Mesendoderm (in vitro differentiated cells): ENCODE data around the gene ABLIM1.

ENCODE experiments used
- DNase-seq: peaks from one replicate; pipeline ENCODE4 v3.0.0; 2013
- H2AK5ac ChIP-seq: 2 replicates; pipeline ENCODE4 v1.6.1; 2013; ENCODE audit warnings: low read length, inconsistent platforms
- H2BK120ac ChIP-seq: 2 replicates; pipeline ENCODE4 v1.6.1; 2013; ENCODE audit warnings: low read depth, mild to moderate bottlenecking, low read length, moderate library complexity, mixed read lengths
- H2BK15ac ChIP-seq: replicated peaks from 2 replicates; pipeline ENCODE4 v1.6.1; 2013; ENCODE audit warnings: low read depth, mild to moderate bottlenecking, moderate library complexity
- H2BK5ac ChIP-seq: 2 replicates; pipeline ENCODE4 v1.6.1; 2013; ENCODE audit warnings: low read length, inconsistent platforms
- H3K18ac ChIP-seq: 2 replicates; pipeline ENCODE4 v1.6.1; 2013; ENCODE audit warnings: mild to moderate bottlenecking, low read length, mixed read lengths
- H3K23ac ChIP-seq: one replicate; pipeline ENCODE4 v1.6.1; 2013; ENCODE audit warnings: low read length
- H3K27ac ChIP-seq: 2 replicates; pipeline ENCODE4 v1.5.1; 2013; ENCODE audit warnings: low read depth, mild to moderate bottlenecking, inconsistent platforms, low read length, moderate library complexity
- H3K27me3 ChIP-seq: 2 replicates; pipeline ENCODE4 v1.6.1; 2013; ENCODE audit warnings: low read length, control low read depth, mild to moderate bottlenecking, inconsistent platforms; ENCODE audit not compliant: insufficient read depth, poor library complexity
- H3K36me3 ChIP-seq: 2 replicates; pipeline ENCODE4 v1.6.1; 2013; ENCODE audit warnings: low read length, inconsistent platforms; ENCODE audit not compliant: control insufficient read depth, insufficient read depth
- H3K4ac ChIP-seq: one replicate; pipeline ENCODE4 v1.6.1; 2013; ENCODE audit warnings: low read depth, mild to moderate bottlenecking, low read length, moderate library complexity
- H3K4me1 ChIP-seq: 2 replicates; pipeline ENCODE4 v1.6.1; 2013; ENCODE audit warnings: low read depth, low read length, inconsistent platforms; ENCODE audit not compliant: control insufficient read depth
- H3K4me2 ChIP-seq: 2 replicates; pipeline ENCODE4 v1.6.1; 2013; ENCODE audit warnings: low read length
- H3K4me3 ChIP-seq: 2 replicates; pipeline ENCODE4 v1.5.1; 2013; ENCODE audit warnings: mild to moderate bottlenecking, low read length
- H3K56ac ChIP-seq: one replicate; pipeline ENCODE4 v1.6.1; 2013; ENCODE audit warnings: low read length
- H3K79me1 ChIP-seq: 2 replicates; pipeline ENCODE4 v1.6.1; 2013; ENCODE audit warnings: low read length, inconsistent platforms
- H3K79me2 ChIP-seq: 2 replicates; pipeline ENCODE4 v1.6.1; 2013; ENCODE audit warnings: mild to moderate bottlenecking, low read length; ENCODE audit not compliant: control insufficient read depth, insufficient read depth
- H3K9ac ChIP-seq: 2 replicates; pipeline ENCODE4 v1.6.1; 2013; ENCODE audit warnings: low read length, inconsistent platforms
- H4K5ac ChIP-seq: one replicate; pipeline ENCODE4 v1.6.1; 2013; ENCODE audit warnings: low read length
- H4K8ac ChIP-seq: one replicate; pipeline ENCODE4 v1.6.1; 2013; ENCODE audit warnings: low read depth, mild to moderate bottlenecking, control low read depth, low read length, moderate library complexity
- WGBS: extraction: QIAGEN DNeasy Blood & Tissue Kit; methylation state at CpG from one replicate; pipeline ENCODE4 v1.1.7; 2013; ENCODE audit warnings: low lambda C conversion rate, missing lambda C conversion rate; ENCODE audit not compliant: insufficient coverage; ENCODE audit errors: extremely low coverage; 5-methylcytosine and 5-hydroxymethylcytosine counted together

Gene ABLIM1

GRCh38 chr10:114611617-114612016 lies 46.5 kb downstream of the ABLIM1 start:
- H3K4me1 ChIP-seq: no peaks in the 10 kb centered on the region
- no peak for DNase-seq
- H4K5ac ChIP-seq: no peak overlapping the region
- no peak overlapping the region for H4K8ac ChIP-seq
- H2BK120ac ChIP-seq: no peak overlapping the region
- H3K9ac ChIP-seq: no peak overlapping the region
- H3K56ac ChIP-seq: no peak overlapping the region
- no peak overlapping the region for H2AK5ac ChIP-seq
- no peak overlapping the region for H2BK5ac ChIP-seq
- H3K23ac ChIP-seq: no peak overlapping the region
- H3K27me3 ChIP-seq: no peaks in the 10 kb centered on the region
- H3K4me3 ChIP-seq: no peak overlapping the region
- H3K79me2 ChIP-seq: no peaks in the 10 kb centered on the region
- H3K18ac ChIP-seq: no peak overlapping the region
- no peak overlapping the region for H3K27ac ChIP-seq
- no peaks in the 10 kb centered on the region for H3K79me1 ChIP-seq
- no peak overlapping the region for H2BK15ac ChIP-seq
- WGBS: no CpG with 5 or more reads among the region's 1 CpG
- H3K36me3 ChIP-seq: no peaks in the 10 kb centered on the region
- H3K4me2 ChIP-seq: no peak overlapping the region
- no peak overlapping the region for H3K4ac ChIP-seq

GRCh38 chr10:114609518-114610426 lies 48.3 kb downstream of the ABLIM1 start:
- H3K79me2 ChIP-seq: no peaks in the 10 kb centered on the region
- WGBS: no CpG with 5 or more reads among the region's 8 CpGs

GRCh38 chr10:114607358-114607998 lies 50.6 kb downstream of the ABLIM1 start:
- no peak overlapping the region for H2BK5ac ChIP-seq
- no peak overlapping the region for H2AK5ac ChIP-seq
- no peak overlapping the region for H2BK120ac ChIP-seq
- no peak overlapping the region for H3K4ac ChIP-seq
- no peak overlapping the region for H3K56ac ChIP-seq
- no CpG with 5 or more reads among the region's 8 CpGs for WGBS
- H3K9ac ChIP-seq: no peak overlapping the region
- H4K5ac ChIP-seq: no peak overlapping the region
- H2BK15ac ChIP-seq: no peak overlapping the region
- no peak for DNase-seq
- H3K4me3 ChIP-seq: no peak overlapping the region
- no peak overlapping the region for H3K23ac ChIP-seq
- H3K79me1 ChIP-seq: no peaks in the 10 kb centered on the region
- H4K8ac ChIP-seq: no peak overlapping the region
- H3K4me1 ChIP-seq: no peaks in the 10 kb centered on the region
- no peak overlapping the region for H3K18ac ChIP-seq
- H3K27ac ChIP-seq: no peak overlapping the region
- H3K4me2 ChIP-seq: no peak overlapping the region
- no peaks in the 10 kb centered on the region for H3K36me3 ChIP-seq
- H3K79me2 ChIP-seq: no peaks in the 10 kb centered on the region
- no peaks in the 10 kb centered on the region for H3K27me3 ChIP-seq

More at GRCh38 chr10:114609518-114610426, 48.3 kb downstream of the ABLIM1 start:
- Histone ChIP-seq H3K56ac (no peak overlapping the region), H3K9ac (no peak overlapping the region), H4K5ac (no peak overlapping the region), H3K18ac (no peak overlapping the region), H2AK5ac (no peak overlapping the region), H3K4me2 (no peak overlapping the region), H2BK120ac (no peak overlapping the region), H2BK15ac (no peak overlapping the region), H4K8ac (no peak overlapping the region), H3K4ac (no peak overlapping the region), H3K23ac (no peak overlapping the region), H3K36me3 (no peaks in the 10 kb centered on the region), H3K79me1 (no peaks in the 10 kb centered on the region), H3K27me3 (no peaks in the 10 kb centered on the region), H3K27ac (no peak overlapping the region), H2BK5ac (no peak overlapping the region), H3K4me3 (no peak overlapping the region), H3K4me1 (no peaks in the 10 kb centered on the region)
- no peak for DNase-seq

GRCh38 chr10:114605155-114605797 lies 52.8 kb downstream of the ABLIM1 start:
- no peak overlapping the region for H2BK15ac ChIP-seq
- no CpG with 5 or more reads among the region's 4 CpGs for WGBS
- no peak overlapping the region for H3K4me3 ChIP-seq
- no peak overlapping the region for H2AK5ac ChIP-seq
- no peak overlapping the region for H3K56ac ChIP-seq
- no peak for DNase-seq
- no peak overlapping the region for H3K18ac ChIP-seq
- no peak overlapping the region for H4K8ac ChIP-seq
- no peak overlapping the region for H2BK120ac ChIP-seq
- no peaks in the 10 kb centered on the region for H3K36me3 ChIP-seq
- H3K23ac ChIP-seq: no peak overlapping the region
- no peak overlapping the region for H2BK5ac ChIP-seq
- H3K79me2 ChIP-seq: no peaks in the 10 kb centered on the region
- no peak overlapping the region for H3K27ac ChIP-seq
- H3K79me1 ChIP-seq: no peaks in the 10 kb centered on the region
- H3K4me2 ChIP-seq: no peak overlapping the region
- H4K5ac ChIP-seq: no peak overlapping the region
- no peak overlapping the region for H3K9ac ChIP-seq
- H3K4ac ChIP-seq: no peak overlapping the region
- H3K4me1 ChIP-seq: no peaks in the 10 kb centered on the region
- H3K27me3 ChIP-seq: no peaks in the 10 kb centered on the region

- no peak overlapping the region for H3K4me2 ChIP-seq
- no peak overlapping the region for H3K27ac ChIP-seq
- no CpG with 5 or more reads among the region's 5 CpGs for WGBS
These were observed 53.5 kb downstream of the ABLIM1 start for GRCh38 chr10:114604357-114605130.

More at GRCh38 chr10:114604357-114605130, 53.5 kb downstream of the ABLIM1 start:
- Histone ChIP-seq H3K4me1 (no peaks in the 10 kb centered on the region), H3K79me1 (no peaks in the 10 kb centered on the region), H3K4ac (no peak overlapping the region), H3K56ac (no peak overlapping the region), H2AK5ac (no peak overlapping the region), H3K18ac (no peak overlapping the region), H3K9ac (no peak overlapping the region), H2BK15ac (no peak overlapping the region), H2BK120ac (peak overlapping the region; percentile 65), H3K36me3 (no peaks in the 10 kb centered on the region), H3K79me2 (no peaks in the 10 kb centered on the region), H3K23ac (no peak overlapping the region), H4K8ac (no peak overlapping the region), H3K27me3 (no peaks in the 10 kb centered on the region), H3K4me3 (no peak overlapping the region), H4K5ac (no peak overlapping the region), H2BK5ac (no peak overlapping the region)
- DNase-seq: no peak
